Astrocyte (in vitro differentiated cells and primary cell): ENCODE data around the gene GDE1.

Experiments used
- CTCF ChIP-seq: IDR thresholded peaks from 2 replicates; pipeline ENCODE4 v1.5.1; 2011; ENCODE audit warnings: low read depth, mild to moderate bottlenecking, inconsistent platforms, low read length, moderate library complexity; ENCODE audit not compliant: insufficient read depth
- EZH2 ChIP-seq: IDR thresholded peaks from 2 replicates; pipeline ENCODE4 v1.6.1; 2012; ENCODE audit warnings: mild to moderate bottlenecking, low read length, inconsistent platforms; ENCODE audit not compliant: insufficient read depth

- TF ChIP-seq CTCF (no peak), EZH2 (no peak)
These were observed 53.6 kb downstream of the GDE1 start for GRCh38 chr16:19468300-19468699.
